Measurements from ENCODE around the gene SRCAP.

Gene SRCAP

DNA sequence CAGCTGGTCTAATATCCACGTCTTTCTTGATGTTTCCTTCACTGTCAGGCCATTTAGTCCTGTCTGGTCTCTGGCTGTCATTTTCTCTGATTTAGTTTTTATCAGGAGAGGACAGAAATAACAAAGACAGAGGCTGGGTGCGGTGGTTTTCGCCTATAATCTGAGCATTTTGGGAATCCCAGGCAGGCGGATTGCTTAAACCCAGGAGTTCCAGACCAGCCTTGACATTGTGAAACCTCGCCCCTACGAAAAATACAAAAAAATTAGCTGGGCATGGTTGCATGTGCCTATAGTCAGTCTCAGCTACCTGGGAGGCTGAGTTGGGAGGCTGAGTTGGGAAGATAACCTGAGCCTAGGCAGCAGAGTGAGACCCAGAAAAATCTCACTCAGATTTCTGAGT is 7.1 kb downstream of the SRCAP start:
- TF ChIP-seq REST (IDR thresholded peaks at IDR 0.05; ENCODE audit: insufficient read depth in 1 of 2, low read depth in 2 of 2, low read length in 2 of 2) (no peak), TAF1 (IDR thresholded peaks at IDR 0.05; ENCODE audit: borderline replicate concordance, insufficient read depth, low read length) (no peak), SIN3A (IDR thresholded peaks at IDR 0.05; ENCODE audit: borderline replicate concordance, insufficient read depth, low read length) (no peak), FOXP2 (optimal IDR thresholded peaks at IDR 0.05; ENCODE audit: borderline replicate concordance, extremely low read depth, extremely low read length, insufficient read depth) (no peak), POLR2AphosphoS5 (IDR thresholded peaks at IDR 0.05; ENCODE audit: low read depth, low read length) (no peak)

DNA sequence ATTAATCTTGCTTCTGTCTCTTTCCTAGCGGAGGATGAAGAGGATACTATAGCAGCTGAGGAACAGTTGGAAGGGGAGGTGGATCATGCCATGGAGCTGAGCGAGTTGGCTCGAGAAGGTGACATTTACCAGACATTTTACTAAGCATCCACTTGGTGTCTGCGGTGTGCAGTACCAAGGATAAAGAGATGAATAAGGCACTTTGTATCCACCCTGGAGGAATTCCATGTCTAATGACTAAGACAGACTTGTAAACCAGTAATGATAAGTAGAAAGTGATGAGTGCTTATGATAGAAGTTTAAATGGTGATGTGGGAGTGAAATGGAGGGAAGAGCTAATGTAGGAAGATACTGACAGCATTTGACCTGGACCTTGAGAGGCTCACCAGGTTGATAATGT is 12.0 kb downstream of the SRCAP start:
- no peak for TF ChIP-seq POLR2AphosphoS5 (IDR thresholded peaks at IDR 0.05; ENCODE audit: low read depth, low read length)
- TF ChIP-seq FOXP2 (optimal IDR thresholded peaks at IDR 0.05; ENCODE audit: borderline replicate concordance, extremely low read depth, extremely low read length, insufficient read depth) = no peak
- TF ChIP-seq SIN3A (IDR thresholded peaks at IDR 0.05; ENCODE audit: borderline replicate concordance, insufficient read depth, low read length) = no peak
- no peak for TF ChIP-seq REST (IDR thresholded peaks at IDR 0.05; ENCODE audit: insufficient read depth in 1 of 2, low read depth in 2 of 2, low read length in 2 of 2)
- no peak for TF ChIP-seq TAF1 (IDR thresholded peaks at IDR 0.05; ENCODE audit: borderline replicate concordance, insufficient read depth, low read length)

- TF ChIP-seq TAF1 (IDR thresholded peaks at IDR 0.05; ENCODE audit: borderline replicate concordance, insufficient read depth, low read length) (no peak), POLR2AphosphoS5 (IDR thresholded peaks at IDR 0.05; ENCODE audit: low read depth, low read length) (no peak), REST (IDR thresholded peaks at IDR 0.05; ENCODE audit: insufficient read depth in 1 of 2, low read depth in 2 of 2, low read length in 2 of 2) (no peak), FOXP2 (optimal IDR thresholded peaks at IDR 0.05; ENCODE audit: borderline replicate concordance, extremely low read depth, extremely low read length, insufficient read depth) (no peak), SIN3A (IDR thresholded peaks at IDR 0.05; ENCODE audit: borderline replicate concordance, insufficient read depth, low read length) (no peak)
These were observed 12.7 kb downstream of the SRCAP start for GRCh38 chr16:30711712-30712111.

- TF ChIP-seq SIN3A (IDR thresholded peaks at IDR 0.05; ENCODE audit: borderline replicate concordance, insufficient read depth, low read length) (no peak), FOXP2 (optimal IDR thresholded peaks at IDR 0.05; ENCODE audit: borderline replicate concordance, extremely low read depth, extremely low read length, insufficient read depth) (no peak)
These were observed 16.9 kb downstream of the SRCAP start for GRCh38 chr16:30715750-30716445.

- no peak for TF ChIP-seq FOXP2 (optimal IDR thresholded peaks at IDR 0.05; ENCODE audit: borderline replicate concordance, extremely low read depth, extremely low read length, insufficient read depth)
- no peak for TF ChIP-seq SIN3A (IDR thresholded peaks at IDR 0.05; ENCODE audit: borderline replicate concordance, insufficient read depth, low read length)
- no peak for TF ChIP-seq TAF1 (IDR thresholded peaks at IDR 0.05; ENCODE audit: borderline replicate concordance, insufficient read depth, low read length)
These were observed 21.1 kb downstream of the SRCAP start for GRCh38 chr16:30720086-30720485.

- no peak for TF ChIP-seq POLR2AphosphoS5 (IDR thresholded peaks at IDR 0.05; ENCODE audit: low read depth, low read length)
- no peak for TF ChIP-seq FOXP2 (optimal IDR thresholded peaks at IDR 0.05; ENCODE audit: borderline replicate concordance, extremely low read depth, extremely low read length, insufficient read depth)
- no peak for TF ChIP-seq REST (IDR thresholded peaks at IDR 0.05; ENCODE audit: insufficient read depth in 1 of 2, low read depth in 2 of 2, low read length in 2 of 2)
- TF ChIP-seq TAF1 (IDR thresholded peaks at IDR 0.05; ENCODE audit: borderline replicate concordance, insufficient read depth, low read length) = no peak
- TF ChIP-seq SIN3A (IDR thresholded peaks at IDR 0.05; ENCODE audit: borderline replicate concordance, insufficient read depth, low read length) = no peak
These were observed 21.7 kb downstream of the SRCAP start for GRCh38 chr16:30720694-30721093.
